C4-2B (cell line): Measurements from ENCODE around the gene KL.

ENCODE experiments used
- H3K27ac ChIP-seq: fragments of 450-650 bp; 2 replicates; pipeline ENCODE4 v1.5.1; 2017
- CTCF ChIP-seq: fragments of 450-650 bp; conservative IDR thresholded peaks from 2 replicates; pipeline ENCODE4 v1.5.1; 2017; ENCODE audit warnings: mild to moderate bottlenecking
- ZFX ChIP-seq: fragments of 450-650 bp; IDR thresholded peaks from 2 replicates; pipeline ENCODE4 v1.6.1; 2017

The KL gene

GRCh38 chr13:33014291-33014690 is 1.9 kb upstream of the KL start:
- no peak for TF ChIP-seq ZFX
- TF ChIP-seq CTCF = no peak
- H3K27ac ChIP-seq = no peak overlapping the region

GRCh38 chr13:33015241-33015668 is 968 bp upstream of the KL start:
- no peak overlapping the region for H3K27ac ChIP-seq
- TF ChIP-seq CTCF = no peak
- TF ChIP-seq ZFX = no peak

- no peak for TF ChIP-seq CTCF
- no peak overlapping the region for H3K27ac ChIP-seq
Measured at GRCh38 chr13:33015791-33016323, 366 bp upstream of the KL start.

GRCh38 chr13:33017323-33017929 is 1.2 kb downstream of the KL start:
- TF ChIP-seq ZFX (no peak), CTCF (no peak)
- no peak overlapping the region for H3K27ac ChIP-seq

- H3K27ac ChIP-seq = no peak overlapping the region
- TF ChIP-seq CTCF (no peak), ZFX (no peak)
Measured at GRCh38 chr13:33018886-33019285, 2.7 kb downstream of the KL start.

GRCh38 chr13:33022986-33023385 is 6.8 kb downstream of the KL start:
- no peak overlapping the region for H3K27ac ChIP-seq
- TF ChIP-seq ZFX = no peak
- no peak for TF ChIP-seq CTCF

- H3K27ac ChIP-seq = no peak overlapping the region
- TF ChIP-seq ZFX (0 out of 2 replicates have a peak, but pooled peaks have one; percentile 22), CTCF (no peak)
Measured at GRCh38 chr13:33025220-33025744, 9.1 kb downstream of the KL start.
